Adrenal gland (tissue), 5 donors: ENCODE data around the gene EFEMP2.

Experiments used
- CTCF ChIP-seq, 6 experiments: fragments of 450-650 bp in 4 of 6; fragments of 200-600 bp in 2 of 6; sonication (generic) in 1 of 6; IDR thresholded peaks; 1 replicate in 5 of 6; 2 replicates in 1 of 6; pipeline versions ENCODE4 v1.5.1 to v1.8.0; 2016 to 2021; ENCODE audit warnings: antibody characterized with exemption in 6 of 6, mild to moderate bottlenecking in 2 of 6, moderate library complexity in 1 of 6
- POLR2A ChIP-seq, 2 donors: fragments of 450-650 bp; IDR thresholded peaks; one replicate each; pipeline ENCODE4 v1.6.1; 2017; ENCODE audit warnings: antibody characterized with exemption in 2 of 2, mild to moderate bottlenecking in 2 of 2, moderate library complexity in 1 of 2
- donor health status: DM: no; HTN: no; CAD: no.

GRCh38 chr11:65915101-65915820 lies 42.7 kb upstream of the EFEMP2 start:
- no peak for TF ChIP-seq CTCF (IDR thresholded peaks at IDR 0.05)
- TF ChIP-seq POLR2A (IDR thresholded peaks at IDR 0.05): no peak
